GM19468 (cell line): ENCODE data around the gene ZNF853.
"Not testable (repeated sequence)": the region's sequence is repeated elsewhere in the genome, so short reads cannot be mapped to it uniquely, and the experiment has no call there.

Experiments used
- ATAC-seq: cut with Tn5 transposase; IDR thresholded peaks from one replicate; pipeline ENCODE4 v1.9.1; 2021; ENCODE audit warnings: mild to moderate bottlenecking, moderate library complexity, moderate number of reproducible peaks; ENCODE audit not compliant: unreplicated experiment; ENCODE audit errors: extremely low read depth

The ZNF853 gene

DNA sequence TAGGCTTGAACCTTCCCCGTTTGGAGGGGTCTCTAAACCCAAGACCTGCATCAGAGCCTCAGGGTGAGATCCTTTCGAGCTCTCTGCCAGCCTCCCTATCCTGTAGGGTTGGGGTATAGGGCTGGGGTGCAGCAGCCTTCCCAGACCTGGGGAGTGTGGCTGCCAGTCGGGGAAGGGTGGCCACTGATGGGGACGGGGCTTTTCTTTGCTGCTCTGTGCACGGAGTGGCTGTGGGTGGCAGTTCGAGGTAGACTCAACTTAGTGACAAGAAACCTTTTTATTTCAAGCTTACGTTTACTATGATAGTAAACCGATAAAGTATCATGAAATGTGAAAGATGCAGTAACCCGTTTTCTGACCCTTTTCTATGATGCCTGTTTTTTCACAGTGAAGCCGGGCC, 34.7 kb downstream of the ZNF853 start:
- no peak for ATAC-seq

DNA sequence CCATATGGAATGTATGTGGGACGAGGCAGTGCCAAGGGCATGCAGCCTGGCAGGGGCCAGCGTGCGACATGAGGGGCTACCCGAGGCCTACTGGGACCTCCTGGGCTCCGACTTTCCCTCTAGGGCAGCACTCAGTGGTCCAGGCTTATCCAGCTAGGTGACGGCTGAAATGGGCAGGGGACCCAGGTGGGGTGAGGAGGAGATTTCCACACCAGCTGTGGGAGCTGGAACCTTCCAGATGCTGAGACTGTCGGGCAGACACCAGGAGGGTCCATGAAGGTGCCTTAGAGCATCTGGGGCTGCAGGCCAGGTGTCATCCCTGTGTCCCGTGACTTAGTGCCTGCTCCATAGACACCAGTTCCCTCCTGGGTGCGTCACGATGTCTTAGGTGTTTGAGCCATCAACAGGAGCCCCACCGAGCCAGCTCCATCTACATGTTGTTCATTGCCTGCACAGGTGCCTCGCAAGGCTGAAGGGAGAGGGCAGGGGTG, 35.2 kb downstream of the ZNF853 start:
- ATAC-seq, result no peak

DNA sequence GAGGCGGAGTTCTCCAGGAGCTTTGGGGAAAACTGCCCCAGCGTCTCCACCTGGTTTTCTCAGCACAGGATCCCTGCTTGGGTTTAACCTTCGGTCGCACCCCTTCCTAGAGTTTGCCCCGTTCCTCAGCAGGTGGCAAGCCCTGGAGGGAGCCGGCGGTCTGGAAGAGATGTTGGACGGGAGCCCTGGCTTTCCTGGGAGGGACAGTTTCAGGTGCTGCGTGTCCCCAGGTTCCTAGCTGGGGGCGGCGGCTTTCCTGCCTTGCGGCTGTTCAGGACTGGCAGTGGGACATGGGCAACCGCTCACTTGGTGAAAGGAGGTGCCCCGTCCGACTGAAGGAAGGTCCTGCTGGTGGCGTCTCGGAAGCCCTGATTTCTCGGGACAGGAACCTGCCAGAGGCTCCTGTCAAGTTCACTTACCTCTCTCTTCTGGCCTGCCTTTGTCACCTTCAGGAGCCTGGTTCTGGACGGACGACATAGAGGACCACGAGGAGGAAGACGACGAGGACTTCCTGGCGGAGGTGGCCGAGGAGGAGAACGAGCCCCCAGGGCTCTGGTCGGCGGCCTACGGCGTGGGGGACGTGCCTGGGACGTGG, 36.5 kb downstream of the ZNF853 start:
- no peak for ATAC-seq

DNA sequence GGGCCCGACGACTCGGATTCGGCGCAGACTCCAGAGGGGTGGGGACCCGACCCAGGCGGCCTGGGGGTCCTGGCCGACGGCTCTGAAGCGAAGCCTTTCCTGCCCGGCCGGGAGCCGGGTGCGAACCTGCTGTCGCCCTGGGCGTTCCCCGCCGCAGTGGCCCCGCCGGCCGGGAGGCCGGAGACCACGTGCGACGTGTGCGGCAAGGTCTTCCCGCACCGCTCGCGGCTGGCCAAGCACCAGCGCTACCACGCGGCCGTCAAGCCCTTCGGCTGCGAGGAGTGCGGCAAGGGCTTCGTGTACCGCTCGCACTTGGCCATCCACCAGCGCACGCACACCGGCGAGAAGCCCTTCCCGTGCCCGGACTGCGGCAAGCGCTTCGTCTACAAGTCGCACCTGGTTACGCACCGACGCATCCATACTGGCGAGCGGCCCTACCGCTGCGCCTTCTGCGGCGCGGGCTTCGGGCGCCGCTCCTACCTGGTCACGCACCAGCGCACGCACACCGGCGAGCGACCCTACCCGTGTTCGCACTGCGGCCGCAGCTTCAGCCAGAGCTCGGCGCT, 37.1 kb downstream of the ZNF853 start:
- no peak for ATAC-seq

DNA sequence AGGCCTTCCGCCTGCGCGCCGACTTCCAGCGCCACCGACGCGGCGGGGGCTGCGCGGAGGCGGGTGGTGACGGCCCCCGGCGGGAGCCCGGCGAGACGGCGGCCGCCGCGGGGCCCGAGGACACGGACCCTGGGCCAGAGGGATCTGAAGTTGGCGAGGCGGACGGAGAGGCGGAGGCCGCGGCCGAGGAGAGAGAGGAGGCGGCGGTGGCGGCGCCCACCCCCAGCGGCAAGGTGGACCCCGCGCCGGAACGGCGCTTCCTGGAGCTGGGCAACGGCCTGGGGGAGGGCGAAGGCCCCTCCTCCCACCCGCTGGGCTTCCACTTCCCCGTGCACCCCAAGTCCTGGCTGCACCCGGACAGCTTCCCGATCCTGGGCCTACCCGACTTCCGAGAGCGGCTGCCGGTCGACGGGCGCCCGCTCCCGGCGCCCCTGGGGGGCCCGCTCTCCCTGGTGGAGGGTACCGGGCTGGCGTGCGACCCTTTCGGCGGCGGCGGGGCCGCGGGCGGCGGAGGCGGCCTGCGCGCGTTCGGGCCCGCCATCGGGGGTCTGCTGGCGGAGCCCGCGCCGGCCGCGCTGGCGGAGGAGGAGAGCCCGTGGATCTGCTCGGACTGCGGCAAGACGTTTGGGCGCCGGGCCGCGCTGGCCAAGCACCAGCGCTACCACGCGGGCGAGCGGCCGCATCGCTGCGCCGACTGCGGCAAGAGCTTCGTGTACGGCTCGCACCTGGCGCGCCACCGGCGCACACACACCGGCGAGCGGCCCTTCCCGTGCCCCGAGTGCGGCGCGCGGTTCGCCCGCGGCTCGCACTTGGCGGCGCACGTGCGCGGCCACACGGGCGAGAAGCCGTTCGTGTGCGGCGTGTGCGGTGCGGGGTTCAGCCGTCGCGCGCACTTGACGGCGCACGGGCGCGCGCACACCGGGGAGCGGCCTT, 37.9 kb downstream of the ZNF853 start:
- no peak for ATAC-seq

DNA sequence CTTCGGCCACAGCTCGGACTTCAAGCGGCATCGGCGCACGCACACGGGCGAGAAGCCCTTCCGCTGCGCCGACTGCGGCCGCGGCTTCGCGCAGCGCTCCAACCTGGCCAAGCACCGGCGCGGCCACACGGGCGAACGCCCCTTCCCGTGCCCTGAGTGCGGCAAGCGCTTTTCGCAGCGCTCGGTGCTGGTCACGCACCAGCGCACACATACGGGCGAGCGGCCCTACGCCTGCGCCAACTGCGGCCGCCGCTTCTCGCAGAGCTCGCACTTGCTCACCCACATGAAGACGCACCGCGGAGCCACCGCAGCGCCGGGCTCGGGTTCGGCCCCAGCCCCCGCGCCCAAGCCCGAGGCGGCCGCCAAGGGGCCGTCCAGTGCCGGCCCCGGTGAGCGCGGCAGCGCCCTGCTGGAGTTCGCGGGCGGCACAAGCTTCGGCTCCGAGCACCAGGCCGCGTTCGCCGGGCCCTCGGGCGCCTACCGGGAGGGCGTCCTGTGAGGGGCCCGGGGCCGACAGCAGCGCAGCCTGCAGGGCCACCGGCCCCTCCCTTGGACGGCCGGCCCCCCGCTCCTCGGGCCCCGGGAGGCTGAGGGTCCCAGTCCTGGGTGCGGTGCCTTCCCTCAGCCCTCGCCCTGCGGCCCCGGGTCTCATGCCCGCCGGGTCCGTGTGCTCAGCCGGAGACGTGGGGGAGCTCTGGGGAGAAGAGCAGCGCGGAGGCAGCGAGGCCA, 38.9 kb downstream of the ZNF853 start:
- ATAC-seq, result no peak

DNA sequence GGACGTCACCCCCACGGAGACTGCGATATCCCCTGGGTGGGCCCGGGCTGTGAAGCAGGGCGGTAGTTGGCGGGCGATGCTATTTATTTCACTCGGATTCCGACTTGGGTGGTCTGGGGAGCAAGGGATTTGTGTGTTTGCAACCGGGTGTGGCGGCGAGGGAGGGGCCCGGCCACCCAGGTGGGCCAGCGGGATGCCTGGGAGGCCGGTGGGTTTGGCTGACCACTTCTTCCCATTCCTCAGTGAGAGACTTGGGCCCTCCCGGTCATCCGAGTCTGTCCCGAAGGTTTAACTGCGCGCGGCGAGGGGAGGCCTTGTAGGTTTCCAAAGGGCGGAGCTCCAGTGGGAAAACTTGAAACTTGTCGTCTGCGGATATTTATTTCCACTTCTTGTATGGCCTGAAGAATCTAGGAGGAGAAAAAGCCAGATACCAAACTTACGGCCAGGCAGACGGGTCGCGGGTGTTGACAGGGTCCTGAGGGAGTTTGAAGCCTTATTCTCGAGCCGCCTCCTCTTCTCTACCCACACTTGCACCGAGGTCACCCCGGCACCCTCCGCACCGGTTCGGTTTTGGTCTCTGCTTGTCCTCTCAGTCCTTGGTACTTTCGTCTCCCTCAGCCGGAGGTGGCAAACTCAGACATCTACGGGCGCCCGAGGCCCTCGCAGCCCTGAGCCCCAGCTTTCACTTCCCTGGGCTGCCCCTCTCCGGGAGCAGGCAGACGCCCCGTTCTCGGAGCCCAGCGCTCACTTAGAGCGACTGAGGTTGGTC, 39.6 kb downstream of the ZNF853 start:
- no peak for ATAC-seq

DNA sequence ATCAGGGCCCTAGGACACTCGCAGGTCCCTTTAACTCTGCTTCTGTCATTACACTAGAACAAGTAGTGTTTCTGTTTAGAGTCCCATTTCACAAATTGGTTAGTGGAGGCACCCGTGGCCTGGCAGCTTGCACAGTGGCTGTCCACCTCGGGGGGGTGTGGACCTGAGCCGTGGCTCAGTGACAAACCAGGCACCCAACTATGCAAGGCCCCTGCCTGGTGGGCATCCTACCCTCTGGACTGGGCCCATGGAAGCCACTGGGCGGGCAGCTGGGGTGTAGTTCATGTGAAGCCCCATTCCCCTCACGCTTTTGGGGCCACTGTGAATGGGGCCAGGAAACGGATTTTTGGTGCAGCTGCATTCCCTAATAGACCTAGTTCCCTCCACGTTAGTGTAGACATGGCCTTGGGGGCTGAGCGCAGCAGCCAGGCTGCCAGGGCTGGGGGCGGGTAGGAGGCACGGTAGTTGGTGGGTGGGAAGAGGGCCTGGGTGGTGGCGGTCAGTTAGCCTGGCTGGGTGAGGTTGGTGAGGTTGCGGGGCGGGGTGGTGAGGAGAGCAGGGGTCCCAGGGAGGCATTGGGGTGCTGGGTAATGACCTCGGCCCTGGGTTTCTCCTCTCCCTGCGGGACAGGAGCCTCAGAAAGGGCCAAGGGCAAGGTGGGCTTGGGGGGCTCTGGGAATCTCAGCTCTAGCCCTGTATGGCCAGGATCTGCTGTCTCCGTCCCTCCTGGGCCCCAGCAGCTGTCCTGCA, 40.4 kb downstream of the ZNF853 start:
- no peak for ATAC-seq

DNA sequence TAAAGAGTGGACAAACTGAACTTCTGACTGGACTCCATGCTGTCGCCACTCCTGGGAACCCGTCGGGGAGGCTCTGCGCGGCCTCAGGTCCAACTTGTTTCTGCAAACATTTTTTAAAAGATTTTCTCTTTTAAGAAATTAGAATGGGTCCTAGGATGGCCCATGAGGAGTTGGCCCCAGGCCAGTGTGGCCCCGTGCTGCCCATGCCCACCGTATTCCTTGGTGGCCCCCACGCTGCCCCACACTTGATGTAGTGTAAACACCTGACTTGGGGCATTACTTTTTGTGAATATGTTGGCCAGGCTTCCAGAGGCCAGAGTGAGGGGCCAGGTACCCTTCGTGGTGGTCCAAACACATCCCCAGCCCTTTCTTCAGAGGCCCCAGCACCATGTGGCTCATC, 41.0 kb downstream of the ZNF853 start:
- ATAC-seq, result no peak

DNA sequence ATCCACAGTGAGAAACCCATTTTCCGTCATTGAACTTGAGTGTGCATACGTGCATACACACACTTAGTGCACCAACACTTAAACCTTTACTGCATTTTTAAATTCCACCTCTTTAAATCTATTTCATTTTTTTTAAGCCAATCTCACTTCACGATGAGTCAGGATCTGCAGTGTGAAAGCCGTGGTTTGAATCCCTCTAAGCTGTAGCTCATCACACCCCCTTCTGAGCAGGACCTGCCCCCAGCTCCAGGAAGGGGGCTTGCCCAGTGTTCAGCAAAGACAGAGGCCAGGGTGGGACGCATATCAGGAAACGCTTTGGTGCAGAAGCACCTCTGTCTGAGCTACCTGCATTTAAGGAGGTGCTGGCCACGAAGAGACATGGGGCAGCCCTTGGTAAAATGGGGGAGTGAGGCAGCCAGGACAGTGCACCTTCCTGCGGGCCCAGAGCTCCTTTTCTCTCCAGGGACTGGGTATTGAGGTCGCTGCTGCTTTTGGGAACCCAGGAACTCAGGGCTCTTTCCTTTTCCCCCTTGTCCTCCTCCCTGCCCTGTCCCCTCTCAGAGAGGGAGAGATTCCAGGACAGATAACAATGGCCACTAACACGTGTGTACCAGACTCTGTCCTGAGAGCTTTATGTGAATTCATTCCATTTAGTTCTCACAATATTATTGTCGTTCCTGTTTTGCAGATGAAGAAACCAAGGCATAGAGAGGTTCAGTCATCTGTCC, 43.4 kb downstream of the ZNF853 start:
- ATAC-seq, result no peak

DNA sequence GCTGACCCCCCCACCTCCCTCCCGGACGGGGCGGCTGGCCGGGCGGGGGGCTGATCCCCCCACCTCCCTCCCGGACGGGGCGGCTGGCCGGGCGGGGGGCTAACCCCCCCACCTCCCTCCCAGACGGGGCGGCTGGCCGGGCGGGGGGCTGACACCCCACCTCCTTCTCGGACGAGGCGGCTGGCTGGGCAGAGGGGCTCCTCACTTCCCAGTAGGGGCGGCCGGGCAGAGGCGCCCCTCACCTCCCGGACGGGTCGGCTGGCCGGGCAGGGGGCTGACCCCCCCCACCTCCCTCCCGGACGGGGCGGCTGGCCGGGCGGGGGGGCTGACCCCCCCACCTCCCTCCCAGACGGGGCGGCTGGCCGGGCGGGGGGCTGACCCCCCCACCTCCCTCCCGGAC, 55.4 kb downstream of the ZNF853 start:
- ATAC-seq, result not testable (repeated sequence)
